GM19438 (cell line): Measurements from ENCODE around the gene ALOX12B.
A peak's percentile ranks its signal among the peaks of the same experiment; 100 is the strongest.
"Not testable (repeated sequence)": the region's sequence is repeated elsewhere in the genome, so short reads cannot be mapped to it uniquely, and the experiment has no call there.

Experiments used
- ATAC-seq: cut with Tn5 transposase; IDR thresholded peaks from one replicate; pipeline ENCODE4 v1.9.1; 2021; ENCODE audit warnings: low read depth; ENCODE audit not compliant: unreplicated experiment

ALOX12B gene

GRCh38 chr17:8068736-8069586 is 18.6 kb downstream of the ALOX12B start:
- ATAC-seq: no peak

- ATAC-seq: no peak
Measured at GRCh38 chr17:8067806-8068205, 19.7 kb downstream of the ALOX12B start.

GRCh38 chr17:8066841-8067775 is 20.4 kb downstream of the ALOX12B start:
- ATAC-seq: no peak

GRCh38 chr17:8064561-8065019 is 22.9 kb downstream of the ALOX12B start:
- no peak for ATAC-seq

- no peak for ATAC-seq
Measured at GRCh38 chr17:8063761-8064534, 23.6 kb downstream of the ALOX12B start.

GRCh38 chr17:8062807-8063483 is 24.6 kb downstream of the ALOX12B start:
- ATAC-seq: no peak

GRCh38 chr17:8062435-8062806 is 25.1 kb downstream of the ALOX12B start:
- no peak for ATAC-seq

- not testable (repeated sequence) for ATAC-seq
Measured at GRCh38 chr17:8061851-8062250, 25.7 kb downstream of the ALOX12B start.

GRCh38 chr17:8060274-8060673 is 27.2 kb downstream of the ALOX12B start:
- ATAC-seq: no peak

GRCh38 chr17:8059131-8059530 is 28.4 kb downstream of the ALOX12B start:
- no peak for ATAC-seq

GRCh38 chr17:8057691-8058114 is 29.8 kb downstream of the ALOX12B start:
- no peak for ATAC-seq

- ATAC-seq: no peak
Measured at GRCh38 chr17:8056976-8057625, 30.4 kb downstream of the ALOX12B start.

- ATAC-seq: peak; percentile 60
Measured at GRCh38 chr17:8056232-8056975, 31.1 kb downstream of the ALOX12B start.

- no peak for ATAC-seq
Measured at GRCh38 chr17:8055851-8056231, 31.7 kb downstream of the ALOX12B start.

- ATAC-seq: no peak
Measured at GRCh38 chr17:8053600-8053999, 33.9 kb downstream of the ALOX12B start.

GRCh38 chr17:8052256-8053252 is 35.0 kb downstream of the ALOX12B start:
- ATAC-seq: no peak

GRCh38 chr17:8051831-8052230 is 35.7 kb downstream of the ALOX12B start:
- ATAC-seq: no peak

GRCh38 chr17:8048736-8049135 is 38.8 kb downstream of the ALOX12B start:
- ATAC-seq: no peak
